NCI-H460 (cell line): ENCODE results near the gene ZBTB42. TPM values are rescaled to one million over a fixed set of nuclear protein-coding genes. Genes with fewer than 3 reads are reported as not detected.

ENCODE experiments used
- DNase-seq: peaks from one replicate; pipeline ENCODE4 v3.0.0-alpha.2; 2016; ENCODE audit warnings: low read depth; ENCODE audit errors: extremely low read depth
- total RNA-seq: library from RNA; depleted of rRNA; stranded (reverse); fragments of >200 nt; shearing (Covaris generic); gene quantifications from 2 replicates; pipeline ENCODE4 v1.2.3, GENCODE V29; 2014

Gene ZBTB42
- total RNA-seq, 1 experiment from 2014 or later = 3.1 TPM

- no peak for DNase-seq
These were observed 19.4 kb upstream of the ZBTB42 start for GRCh38 chr14:104781271-104782077.

- no peak for DNase-seq
These were observed 18.7 kb upstream of the ZBTB42 start for GRCh38 chr14:104782086-104782807.

- no peak for DNase-seq
These were observed 18.1 kb upstream of the ZBTB42 start for GRCh38 chr14:104782808-104783139.

- no peak for DNase-seq
These were observed 17.2 kb upstream of the ZBTB42 start for GRCh38 chr14:104783484-104784217.

GRCh38 chr14:104784218-104784568 is 16.7 kb upstream of the ZBTB42 start:
- no peak for DNase-seq

GRCh38 chr14:104784846-104785707 is 15.8 kb upstream of the ZBTB42 start:
- no peak for DNase-seq

- no peak for DNase-seq
These were observed 15.2 kb upstream of the ZBTB42 start for GRCh38 chr14:104785708-104786080.

GRCh38 chr14:104786091-104786586 is 14.8 kb upstream of the ZBTB42 start:
- DNase-seq = no peak

GRCh38 chr14:104786726-104787675 is 13.9 kb upstream of the ZBTB42 start:
- no peak for DNase-seq

- no peak for DNase-seq
These were observed 13.2 kb upstream of the ZBTB42 start for GRCh38 chr14:104787736-104788135.

GRCh38 chr14:104788161-104788818 is 12.6 kb upstream of the ZBTB42 start:
- DNase-seq = no peak

GRCh38 chr14:104788873-104789663 is 11.8 kb upstream of the ZBTB42 start:
- DNase-seq = no peak

GRCh38 chr14:104789752-104790743 is 10.9 kb upstream of the ZBTB42 start:
- no peak for DNase-seq

- DNase-seq = no peak
These were observed 9.5 kb upstream of the ZBTB42 start for GRCh38 chr14:104791425-104791824.

GRCh38 chr14:104792101-104792884 is 8.6 kb upstream of the ZBTB42 start:
- DNase-seq = no peak
